Measurements from ENCODE around the gene ADAMTS7. TPM values are rescaled to one million over a fixed set of nuclear protein-coding genes. Genes with fewer than 3 reads are reported as not detected.
A peak's percentile ranks its signal among the peaks of the same experiment; 100 is the strongest.

Gene ADAMTS7
- total and polyA plus RNA-seq, 2 donors (not counting 3 experiments of a cell fraction or from before 2014, with no cell fraction given): 49.6 to 64.7 TPM

- Histone ChIP-seq H3K36me3 (ENCODE audit: control insufficient read depth in 2 of 2, extremely low read depth in 1 of 2, insufficient read depth in 2 of 2, low read length in 2 of 2) (no peaks in the 10 kb centered on the region), H3K27me3 (ENCODE audit: control insufficient read depth in 2 of 2, insufficient read depth in 2 of 2, low read length in 2 of 2) (peaks cover 7 to 12% of the 10 kb centered on the region in 2 experiments), H3K27ac (ENCODE audit: insufficient read depth, low read depth, low read length) (no peak overlapping the region), H3K4me1 (ENCODE audit: control insufficient read depth, extremely low read depth, insufficient read depth, low read length) (no peaks in the 10 kb centered on the region), H3K9me1 (replicated peaks; ENCODE audit: control insufficient read depth, extremely low read depth, insufficient read depth, low read length) (no peaks in the 10 kb centered on the region), H3K79me2 (ENCODE audit: control insufficient read depth, insufficient read depth, low read length) (no peaks in the 10 kb centered on the region), H3K4me2 (ENCODE audit: insufficient read depth, low read length) (no peak overlapping the region), H3K9ac (replicated peaks; ENCODE audit: extremely low read depth, insufficient read depth, low read length) (no peak overlapping the region), H3K4me3 (replicated peaks in 1 of 3; ENCODE audit: insufficient read depth in 1 of 3, low read depth in 1 of 3, low read length in 3 of 3) (no peak overlapping the region), H2AFZ (ENCODE audit: low read depth, low read length) (peak overlapping the region; percentile 72), H3K9me3 (replicated peaks; ENCODE audit: control insufficient read depth, insufficient read depth, low read length) (no peaks in the 10 kb centered on the region), H4K20me1 (replicated peaks; ENCODE audit: control insufficient read depth, extremely low read depth, insufficient read depth, low read length) (no peaks in the 10 kb centered on the region)
- CTCF ChIA-PET: interaction anchor here (1.1 to 1.7 kb wide), 3 partner anchors 20 to 176 kb away, joined by 3 to 7 read pairs (median 6); partner anchors contain the start of gene ADAMTS7
- FAIRE-seq (no peak), DNase-seq (ENCODE audit: low read depth, low spot score) (no peak)
- TF ChIP-seq CTCF (IDR thresholded peaks at IDR 0.05; ENCODE audit: extremely low read depth in 1 of 2, insufficient read depth in 1 of 2, low read depth in 1 of 2, low read length in 2 of 2) (peak in 1 of 2 donors; percentile 16), JUN (IDR thresholded peaks at IDR 0.05; ENCODE audit: borderline replicate concordance, insufficient read depth, insufficient read length, low read depth) (no peak)
- BruUV-seq (replicated peaks): no TSS peak
- POLR2A ChIA-PET: no interaction called here
- dilution Hi-C loops (cut with MboI; ENCODE audit: extremely low pct_ligation_motif_present, low sequenced_read_pairs) (no loop called here), intact Hi-C loops (cut with micrococcal nuclease) (no loop called here)
Measured at GRCh38 chr15:78831229-78832207, 20.3 kb upstream of the ADAMTS7 start.

Data from endothelial cell of umbilical vein (primary cell).